Cardiac muscle cell (in vitro differentiated cells and primary cell): Measurements from ENCODE around the gene ITM2C. TPM values are rescaled to one million over a fixed set of nuclear protein-coding genes. Genes with fewer than 3 reads are reported as not detected.

Experiments
- DNase-seq, 2 donors: peaks; one replicate each; pipeline versions ENCODE4 v3.0.0 to v3.0.0-alpha.2; 2010 to 2017; ENCODE audit warnings: low read depth in 1 of 2, low spot score in 1 of 2
- H3K27ac ChIP-seq: fragments of 200-600 bp; sonication (generic); 2 replicates; pipeline ENCODE4 v1.5.1; 2016
- H3K27me3 ChIP-seq: fragments of 200-600 bp; sonication (generic); 2 replicates; pipeline ENCODE4 v1.6.0; 2016; ENCODE audit warnings: control low read depth
- H3K36me3 ChIP-seq: fragments of 200-600 bp; sonication (generic); 2 replicates; pipeline ENCODE4 v1.5.1; 2016; ENCODE audit warnings: control low read depth
- H3K4me1 ChIP-seq: fragments of 200-600 bp; sonication (generic); 2 replicates; pipeline ENCODE4 v1.8.1; 2017; ENCODE audit warnings: low read depth, mild to moderate bottlenecking, mixed run types
- H3K4me3 ChIP-seq: fragments of 200-600 bp; sonication (generic); 2 replicates; pipeline ENCODE4 v1.5.1; 2016; ENCODE audit warnings: mild to moderate bottlenecking
- H3K9me3 ChIP-seq: fragments of 200-600 bp; sonication (generic); 2 replicates; pipeline ENCODE4 v1.5.1; 2017; ENCODE audit warnings: low read depth, mild to moderate bottlenecking, control low read depth
- polyA plus RNA-seq: library from polyadenylated mRNA; unstranded; fragments of >200 nt; fragmentation: Nextera tagmentation; extraction: Ambion mirVana; gene quantifications from 2 replicates; pipeline ENCODE4 v1.2.1, GENCODE V29; 2016
- total RNA-seq: library from RNA; depleted of rRNA; stranded (reverse); fragments of >200 nt; gene quantifications from 2 replicates; pipeline ENCODE4 v1.2.3, GENCODE V29; 2016
- TF ChIP-seq, protein P1 (sequence below): IDR thresholded peaks from 2 replicates; pipeline ENCODE4 v1.5.1; 2012; ENCODE audit warnings: low read depth, mild to moderate bottlenecking, low read length

ITM2C gene
- total and polyA plus RNA-seq, 2 experiments from 2014 or later = 411 to 484 TPM

DNA sequence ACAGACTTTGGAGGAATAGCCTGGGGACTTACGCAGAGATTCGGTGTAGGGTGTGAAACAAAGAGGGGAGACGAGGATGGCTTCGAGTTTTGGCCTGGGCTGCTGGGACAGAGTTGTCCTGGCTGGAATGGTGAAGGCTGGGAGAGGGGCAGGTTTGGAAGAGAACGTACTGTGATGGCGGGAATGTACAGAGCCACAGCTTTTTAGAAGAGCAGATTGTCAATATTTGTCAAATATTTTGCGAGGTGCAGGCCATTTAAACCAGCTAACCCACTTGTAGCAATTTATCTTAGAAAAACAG lies 14.4 kb upstream of the ITM2C start:
- TF ChIP-seq, protein P1, sequence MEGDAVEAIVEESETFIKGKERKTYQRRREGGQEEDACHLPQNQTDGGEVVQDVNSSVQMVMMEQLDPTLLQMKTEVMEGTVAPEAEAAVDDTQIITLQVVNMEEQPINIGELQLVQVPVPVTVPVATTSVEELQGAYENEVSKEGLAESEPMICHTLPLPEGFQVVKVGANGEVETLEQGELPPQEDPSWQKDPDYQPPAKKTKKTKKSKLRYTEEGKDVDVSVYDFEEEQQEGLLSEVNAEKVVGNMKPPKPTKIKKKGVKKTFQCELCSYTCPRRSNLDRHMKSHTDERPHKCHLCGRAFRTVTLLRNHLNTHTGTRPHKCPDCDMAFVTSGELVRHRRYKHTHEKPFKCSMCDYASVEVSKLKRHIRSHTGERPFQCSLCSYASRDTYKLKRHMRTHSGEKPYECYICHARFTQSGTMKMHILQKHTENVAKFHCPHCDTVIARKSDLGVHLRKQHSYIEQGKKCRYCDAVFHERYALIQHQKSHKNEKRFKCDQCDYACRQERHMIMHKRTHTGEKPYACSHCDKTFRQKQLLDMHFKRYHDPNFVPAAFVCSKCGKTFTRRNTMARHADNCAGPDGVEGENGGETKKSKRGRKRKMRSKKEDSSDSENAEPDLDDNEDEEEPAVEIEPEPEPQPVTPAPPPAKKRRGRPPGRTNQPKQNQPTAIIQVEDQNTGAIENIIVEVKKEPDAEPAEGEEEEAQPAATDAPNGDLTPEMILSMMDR = no peak
- Histone ChIP-seq H3K27ac (no peak overlapping the region), H3K4me1 (no peaks in the 10 kb centered on the region), H3K9me3 (no peaks in the 10 kb centered on the region), H3K27me3 (no peaks in the 10 kb centered on the region), H3K4me3 (no peak overlapping the region), H3K36me3 (no peaks in the 10 kb centered on the region)
- DNase-seq = no peak

GRCh38 chr2:230852113-230852512 lies 12.6 kb upstream of the ITM2C start:
- no peaks in the 10 kb centered on the region for H3K36me3 ChIP-seq
- no peak overlapping the region for H3K4me3 ChIP-seq
- TF ChIP-seq, protein P1 = no peak
- no peaks in the 10 kb centered on the region for H3K9me3 ChIP-seq
- no peaks in the 10 kb centered on the region for H3K4me1 ChIP-seq
- H3K27ac ChIP-seq = no peak overlapping the region
- H3K27me3 ChIP-seq = no peaks in the 10 kb centered on the region
- no peak for DNase-seq

- peak in 1 of 2 donors; percentile 67 for DNase-seq
- Histone ChIP-seq H3K9me3 (no peaks in the 10 kb centered on the region), H3K4me3 (no peak overlapping the region), H3K4me1 (peaks cover 22% of the 10 kb centered on the region), H3K27me3 (no peaks in the 10 kb centered on the region), H3K36me3 (no peaks in the 10 kb centered on the region), H3K27ac (peak overlapping the region; percentile 38)
- TF ChIP-seq, protein P1 = no peak
Measured at GRCh38 chr2:230861552-230862255, 3.0 kb upstream of the ITM2C start.

GRCh38 chr2:230862292-230862691 lies 2.5 kb upstream of the ITM2C start:
- Histone ChIP-seq H3K27me3 (no peaks in the 10 kb centered on the region), H3K9me3 (no peaks in the 10 kb centered on the region), H3K27ac (no peak overlapping the region), H3K4me1 (peaks cover 26% of the 10 kb centered on the region), H3K36me3 (no peaks in the 10 kb centered on the region), H3K4me3 (no peak overlapping the region)
- no peak for DNase-seq
- TF ChIP-seq, protein P1 = no peak

DNA sequence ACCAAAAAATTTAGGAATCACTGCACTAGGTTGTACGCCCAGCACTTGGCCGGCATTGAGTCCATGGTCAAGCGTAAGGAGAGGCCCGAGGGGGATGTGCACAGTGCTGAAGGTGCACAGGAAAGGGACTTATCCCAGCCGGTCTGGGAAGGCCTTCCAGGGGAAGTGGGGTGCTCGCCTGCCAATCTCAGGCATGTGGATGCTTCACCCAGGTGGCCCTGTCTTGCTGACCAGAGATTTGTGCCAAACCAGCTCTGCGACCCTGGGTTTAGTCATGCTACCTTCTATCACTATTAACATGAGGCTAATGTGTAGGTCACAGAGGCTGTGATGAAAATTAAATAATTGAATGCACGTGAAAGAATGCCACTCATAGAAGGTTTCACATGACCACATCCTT lies 1.7 kb upstream of the ITM2C start:
- Histone ChIP-seq H3K4me3 (no peak overlapping the region), H3K27ac (no peak overlapping the region), H3K36me3 (no peaks in the 10 kb centered on the region), H3K4me1 (peaks cover 33% of the 10 kb centered on the region), H3K27me3 (no peaks in the 10 kb centered on the region), H3K9me3 (no peaks in the 10 kb centered on the region)
- TF ChIP-seq, protein P1 = no peak
- no peak for DNase-seq
